ENCODE data around the gene CRHR2. TPM values are rescaled to one million over a fixed set of nuclear protein-coding genes. Genes with fewer than 3 reads are reported as not detected.

Gene CRHR2
- total RNA-seq (2014; rRNA removed; shearing (Covaris generic)) (0.14 and 0.23 TPM in 2 replicates), polyA plus RNA-seq (2016; fragmentation: Nextera tagmentation; extraction: Ambion mirVana) (0.26 and 1.4 TPM in 2 replicates)
- long read RNA-seq, result 0 reads

- peak within 1 kb of the TSS; percentile 89 for H2AFZ ChIP-seq
- no peaks in the 10 kb centered on the region for H3K9me3 Mint-ChIP-seq
- no peaks in the 10 kb centered on the region for H3F3A ChIP-seq (replicated peaks; ENCODE audit: low read depth)
- H3K4me1 Mint-ChIP-seq, result peaks cover 42% of the 10 kb centered on the region
- no peaks in the 10 kb centered on the region for H3K9me2 ChIP-seq (ENCODE audit: insufficient read depth)
- peak; percentile 81 for ATAC-seq
- no peak within 1 kb of the TSS for H3K27ac ChIP-seq (ENCODE audit: low read depth)
- peak; percentile 76 for DNase-seq (ENCODE audit: low spot score)
- H3K36me3 Mint-ChIP-seq (ENCODE audit: low read depth), result no peaks in the 10 kb centered on the region; the same call in 2 of the 3 replicates
- peak within 1 kb of the TSS; percentile 79 for H3K4me3 Mint-ChIP-seq
- peak within 1 kb of the TSS; percentile 75 for H3K4me3 ChIP-seq
- H3K79me2 ChIP-seq (replicated peaks; ENCODE audit: insufficient read depth), result no peaks in the 10 kb centered on the region
- H3K27me3 Mint-ChIP-seq (ENCODE audit: insufficient read depth, low read depth, poor library complexity), result peaks cover 36% of the 10 kb centered on the region
- H3K4me2 ChIP-seq, result peak within 1 kb of the TSS; percentile 92
- no peak within 1 kb of the TSS for H3K27ac Mint-ChIP-seq
- H3K36me3 ChIP-seq (ENCODE audit: insufficient read depth), result no peaks in the 10 kb centered on the region
- H3K27me3 ChIP-seq (ENCODE audit: insufficient read depth), result peaks cover 59% of the 10 kb centered on the region
- no peaks in the 10 kb centered on the region for H4K20me1 ChIP-seq (replicated peaks; ENCODE audit: insufficient read depth)
- peaks cover 15% of the 10 kb centered on the region; the same call in 1 of the 2 replicates for H3K4me1 ChIP-seq (ENCODE audit: insufficient read depth)
- TF ChIP-seq POLR2AphosphoS5 (IDR thresholded peaks at IDR 0.05; ENCODE audit: low read depth) (no peak), CREB1 (CRISPR knock-in tag; IDR thresholded peaks at IDR 0.05; ENCODE audit: low read depth) (0 out of 2 replicates have a peak, but pooled peaks have one; percentile 31), CTCF (conservative IDR thresholded peaks at IDR 0.05; ENCODE audit: low read depth in 2 of 2) (peak; percentile 67)
Observed at GRCh38 chr7:30682212-30683083, at the start of gene CRHR2. CRHR2 (minus strand) TSS chr7:30682456; CDS start chr7:30682280, 176 bp downstream.

GRCh38 chr7:30731581-30731980 lies 49.3 kb upstream of the CRHR2 start:
- Histone ChIP-seq H3K4me1 (ENCODE audit: insufficient read depth) (peaks cover 21% of the 10 kb centered on the region), H3K4me3 (no peak overlapping the region), H4K20me1 (replicated peaks; ENCODE audit: insufficient read depth) (no peaks in the 10 kb centered on the region), H3K27ac (ENCODE audit: low read depth) (no peak overlapping the region), H3K9me2 (ENCODE audit: insufficient read depth) (no peaks in the 10 kb centered on the region), H3K4me2 (no peak overlapping the region), H2AFZ (no peak overlapping the region), H3K79me2 (replicated peaks; ENCODE audit: insufficient read depth) (no peaks in the 10 kb centered on the region), H3F3A (replicated peaks; ENCODE audit: low read depth) (peaks cover 3% of the 10 kb centered on the region; the same call in 1 of the 2 replicates), H3K36me3 (ENCODE audit: insufficient read depth) (no peaks in the 10 kb centered on the region), H3K27me3 (ENCODE audit: insufficient read depth) (no peaks in the 10 kb centered on the region)
- peaks cover 4% of the 10 kb centered on the region; the same call in 2 of the 3 replicates for H3K9me3 Mint-ChIP-seq
- no peak overlapping the region for H3K4me3 Mint-ChIP-seq
- DNase-seq (ENCODE audit: low spot score), result no peak
- H3K4me1 Mint-ChIP-seq, result peaks cover 37% of the 10 kb centered on the region
- peaks cover 18% of the 10 kb centered on the region for H3K27me3 Mint-ChIP-seq (ENCODE audit: insufficient read depth, low read depth, poor library complexity)
- peaks cover 4% of the 10 kb centered on the region; the same call in 2 of the 3 replicates for H3K36me3 Mint-ChIP-seq (ENCODE audit: low read depth)
- no peak overlapping the region; the same call in 1 of the 2 replicates for H3K27ac Mint-ChIP-seq
- no peak for ATAC-seq
- TF ChIP-seq NANOG (IDR thresholded peaks at IDR 0.05; ENCODE audit: borderline replicate concordance), result no peak
- TF ChIP-seq EZH2phosphoT487 (IDR thresholded peaks at IDR 0.05; ENCODE audit: unreplicated experiment), result no peak
- no peak for TF ChIP-seq CTCF (conservative IDR thresholded peaks at IDR 0.05; ENCODE audit: low read depth in 2 of 2)
- TF ChIP-seq STAT1 (IDR thresholded peaks at IDR 0.05; ENCODE audit: unreplicated experiment), result no peak
- no peak for TF ChIP-seq CREB1 (CRISPR knock-in tag; IDR thresholded peaks at IDR 0.05; ENCODE audit: low read depth)
- no peak for TF ChIP-seq ZNF331 (CRISPR knock-in tag; IDR thresholded peaks at IDR 0.05; ENCODE audit: low read depth)
- TF ChIP-seq ZNF462 (CRISPR knock-in tag; IDR thresholded peaks at IDR 0.05), result no peak
- TF ChIP-seq POLR2AphosphoS5 (IDR thresholded peaks at IDR 0.05; ENCODE audit: low read depth), result no peak

All from GM23338 (cell line).